ENCODE data around the gene TRIM13.

DNA sequence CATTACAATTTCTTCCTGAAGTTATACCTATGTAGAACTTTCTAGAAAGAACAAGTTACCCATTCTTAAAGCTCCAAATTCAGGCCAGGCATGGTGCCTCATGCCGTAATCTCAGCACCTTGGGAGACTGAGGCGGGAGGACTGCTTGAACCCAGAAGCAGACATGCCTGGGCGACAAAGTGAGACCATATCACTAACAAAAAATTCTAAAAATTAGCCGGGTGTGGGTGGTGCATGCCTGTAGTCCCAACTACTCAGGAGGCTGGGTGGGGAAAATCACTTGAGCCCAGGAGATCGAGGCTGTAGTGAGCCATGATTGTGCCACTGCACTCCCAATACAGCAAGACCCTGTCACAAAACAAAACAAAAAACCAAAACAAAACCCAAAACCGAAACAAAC, 41.4 kb downstream of the TRIM13 start:
- TF ChIP-seq, protein P1, sequence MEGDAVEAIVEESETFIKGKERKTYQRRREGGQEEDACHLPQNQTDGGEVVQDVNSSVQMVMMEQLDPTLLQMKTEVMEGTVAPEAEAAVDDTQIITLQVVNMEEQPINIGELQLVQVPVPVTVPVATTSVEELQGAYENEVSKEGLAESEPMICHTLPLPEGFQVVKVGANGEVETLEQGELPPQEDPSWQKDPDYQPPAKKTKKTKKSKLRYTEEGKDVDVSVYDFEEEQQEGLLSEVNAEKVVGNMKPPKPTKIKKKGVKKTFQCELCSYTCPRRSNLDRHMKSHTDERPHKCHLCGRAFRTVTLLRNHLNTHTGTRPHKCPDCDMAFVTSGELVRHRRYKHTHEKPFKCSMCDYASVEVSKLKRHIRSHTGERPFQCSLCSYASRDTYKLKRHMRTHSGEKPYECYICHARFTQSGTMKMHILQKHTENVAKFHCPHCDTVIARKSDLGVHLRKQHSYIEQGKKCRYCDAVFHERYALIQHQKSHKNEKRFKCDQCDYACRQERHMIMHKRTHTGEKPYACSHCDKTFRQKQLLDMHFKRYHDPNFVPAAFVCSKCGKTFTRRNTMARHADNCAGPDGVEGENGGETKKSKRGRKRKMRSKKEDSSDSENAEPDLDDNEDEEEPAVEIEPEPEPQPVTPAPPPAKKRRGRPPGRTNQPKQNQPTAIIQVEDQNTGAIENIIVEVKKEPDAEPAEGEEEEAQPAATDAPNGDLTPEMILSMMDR (IDR thresholded peaks at IDR 0.05) = no peak
- TF ChIP-seq POLR2A (IDR thresholded peaks at IDR 0.05) = no peak

All from heart left ventricle (tissue), 13 donors.